ENCODE measurements around the gene YBX3. TPM values are rescaled to one million over a fixed set of nuclear protein-coding genes. Genes with fewer than 3 reads are reported as not detected.

The YBX3 gene
- total and polyA plus RNA-seq, 11 donors = 399 to 2,225 (median 790) TPM

DNA sequence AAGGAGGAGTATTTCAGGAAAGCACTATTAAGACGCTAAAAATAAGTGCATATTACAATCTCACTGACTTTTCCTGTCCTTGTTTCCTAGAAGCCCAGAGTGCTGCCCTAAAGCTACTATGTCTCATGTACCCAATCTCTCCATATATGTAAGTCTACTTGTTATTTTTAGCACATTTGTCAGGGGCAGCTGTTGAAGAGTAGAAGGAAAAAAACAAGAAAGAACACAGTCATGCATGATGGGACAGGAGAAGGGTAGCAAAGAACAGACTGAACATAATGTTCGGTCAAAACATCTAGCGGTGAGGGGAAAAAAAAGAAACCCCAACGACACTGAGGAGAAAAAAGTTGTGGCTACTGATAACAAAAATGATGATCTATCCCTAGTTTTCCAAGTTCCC, 14.3 kb downstream of the YBX3 start:
- intact Hi-C loops (cut with DNase I) = loop anchor here in 1 of 10 donors (1.0 kb wide), 1 partner anchor 11 kb away; no protein-coding TSS in a partner anchor
- peaks cover 0 to 100% (median 91%) of the 10 kb centered on the region in 9 donors for H3K36me3 ChIP-seq
- ATAC-seq (peak; percentile 88 to 92 (median 90)), DNase-seq (no peak)
- H3K9me3 ChIP-seq = no peaks in the 10 kb centered on the region
- H3K4me3 ChIP-seq = no peak overlapping the region
- TF ChIP-seq POLR2A (IDR thresholded peaks at IDR 0.05) = no peak
- TF ChIP-seq, protein P1, sequence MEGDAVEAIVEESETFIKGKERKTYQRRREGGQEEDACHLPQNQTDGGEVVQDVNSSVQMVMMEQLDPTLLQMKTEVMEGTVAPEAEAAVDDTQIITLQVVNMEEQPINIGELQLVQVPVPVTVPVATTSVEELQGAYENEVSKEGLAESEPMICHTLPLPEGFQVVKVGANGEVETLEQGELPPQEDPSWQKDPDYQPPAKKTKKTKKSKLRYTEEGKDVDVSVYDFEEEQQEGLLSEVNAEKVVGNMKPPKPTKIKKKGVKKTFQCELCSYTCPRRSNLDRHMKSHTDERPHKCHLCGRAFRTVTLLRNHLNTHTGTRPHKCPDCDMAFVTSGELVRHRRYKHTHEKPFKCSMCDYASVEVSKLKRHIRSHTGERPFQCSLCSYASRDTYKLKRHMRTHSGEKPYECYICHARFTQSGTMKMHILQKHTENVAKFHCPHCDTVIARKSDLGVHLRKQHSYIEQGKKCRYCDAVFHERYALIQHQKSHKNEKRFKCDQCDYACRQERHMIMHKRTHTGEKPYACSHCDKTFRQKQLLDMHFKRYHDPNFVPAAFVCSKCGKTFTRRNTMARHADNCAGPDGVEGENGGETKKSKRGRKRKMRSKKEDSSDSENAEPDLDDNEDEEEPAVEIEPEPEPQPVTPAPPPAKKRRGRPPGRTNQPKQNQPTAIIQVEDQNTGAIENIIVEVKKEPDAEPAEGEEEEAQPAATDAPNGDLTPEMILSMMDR (IDR thresholded peaks at IDR 0.05) = no peak
- 39 to 53% (median 43%) methylated on average over 4 of the region's 4 CpGs for WGBS, 4 donors
- H3K27ac ChIP-seq = peak overlapping the region; percentile 17 to 85 (median 69)
- no peaks in the 10 kb centered on the region for H3K27me3 ChIP-seq
- H3K4me1 ChIP-seq = peaks cover 0 to 54% (median 24%) of the 10 kb centered on the region in 12 donors

DNA sequence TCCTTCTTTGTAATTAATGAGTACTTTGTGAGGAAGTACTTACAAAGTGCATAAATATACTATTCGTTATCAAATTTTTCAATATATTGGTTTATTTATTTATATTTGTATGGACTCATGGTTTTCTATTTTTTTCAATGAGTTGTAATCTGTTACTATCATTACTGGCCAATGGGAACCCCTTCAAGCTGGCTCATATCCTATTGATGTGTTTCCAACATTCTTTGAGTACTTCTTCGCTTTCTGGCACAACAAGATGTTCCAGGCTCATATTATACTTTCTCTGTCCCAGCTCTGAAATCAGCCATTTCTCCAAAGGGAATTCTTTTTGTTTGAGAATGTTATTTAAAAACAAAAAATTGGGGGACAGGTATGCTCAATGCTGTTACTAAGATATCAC, 17.5 kb downstream of the YBX3 start:
- Histone ChIP-seq H3K36me3 (peaks cover 0 to 100% (median 91%) of the 10 kb centered on the region in 9 donors), H3K4me1 (peaks cover 0 to 47% (median 21%) of the 10 kb centered on the region in 12 donors), H3K27ac (peak overlapping the region in 8 of 12 donors; percentile 14 to 75 (median 55)), H3K27me3 (no peaks in the 10 kb centered on the region), H3K4me3 (no peak overlapping the region), H3K9me3 (no peaks in the 10 kb centered on the region)
- ATAC-seq (peak in 3 of 4 donors; percentile 48 to 68 (median 51)), DNase-seq (no peak)
- intact Hi-C loops (cut with DNase I) = no loop called here
- TF ChIP-seq, protein P1 (IDR thresholded peaks at IDR 0.05) = no peak
- no peak for TF ChIP-seq POLR2A (IDR thresholded peaks at IDR 0.05)
- WGBS, 4 donors = 11 to 51% (median 32%) methylated on average over 2 of the region's 2 CpGs

DNA sequence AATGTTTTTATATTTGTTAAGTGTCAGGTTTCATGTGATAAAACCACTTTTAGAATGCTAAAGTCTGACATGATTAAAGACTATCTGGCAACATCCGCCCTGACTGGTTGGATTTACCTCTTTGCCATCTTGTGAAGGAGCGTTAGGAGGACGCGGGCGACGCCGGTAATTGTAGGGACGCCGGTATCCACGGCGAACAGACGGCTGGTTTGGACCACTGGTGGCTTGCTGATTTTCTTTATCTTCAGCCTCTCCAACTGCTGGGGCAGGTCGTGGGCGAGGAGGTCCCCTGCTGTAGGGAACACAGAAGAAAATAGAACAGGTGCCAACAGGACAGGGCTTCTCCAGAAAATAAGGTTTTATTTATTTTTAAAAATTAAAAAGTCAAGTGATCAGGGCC, 21.3 kb downstream of the YBX3 start:
- no peak overlapping the region for H3K4me3 ChIP-seq
- peaks cover 0 to 28% (median 14%) of the 10 kb centered on the region in 12 donors for H3K4me1 ChIP-seq
- H3K27me3 ChIP-seq = no peaks in the 10 kb centered on the region
- WGBS, 4 donors = 92 to 96% (median 95%) methylated on average over 14 of the region's 14 CpGs
- intact Hi-C loops (cut with DNase I) = no loop called here
- no peaks in the 10 kb centered on the region for H3K9me3 ChIP-seq
- no peak for DNase-seq
- H3K36me3 ChIP-seq = peaks cover 2 to 100% (median 88%) of the 10 kb centered on the region in 9 donors
- TF ChIP-seq POLR2A (IDR thresholded peaks at IDR 0.05) = no peak
- TF ChIP-seq, protein P1 (IDR thresholded peaks at IDR 0.05) = no peak
- no peak overlapping the region for H3K27ac ChIP-seq
- ATAC-seq = no peak

DNA sequence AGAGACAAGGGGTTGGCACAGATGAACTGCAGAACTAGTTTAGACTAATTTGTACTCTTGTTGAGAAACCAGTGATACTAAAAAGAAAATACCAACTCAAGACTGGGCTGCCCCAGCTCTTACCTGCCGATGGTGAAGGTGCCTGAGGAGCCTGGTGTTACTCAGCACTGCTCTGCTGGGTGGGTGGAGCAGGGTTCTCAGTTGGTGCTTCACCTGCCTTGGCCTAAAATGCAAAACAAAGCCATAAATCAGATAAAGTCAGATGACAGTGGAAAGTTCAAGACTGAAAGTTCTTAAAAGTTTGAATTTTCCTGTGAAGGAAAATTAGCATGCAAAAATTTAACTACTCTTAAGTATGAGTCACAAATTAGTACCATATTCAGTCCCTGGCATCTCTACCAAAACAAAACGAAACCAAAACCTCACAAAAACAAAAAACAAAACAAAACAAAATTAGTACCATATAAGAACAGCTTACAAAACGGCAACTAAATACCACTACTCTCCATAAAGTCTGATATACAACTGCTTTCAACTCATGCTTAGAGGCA, 21.9 kb downstream of the YBX3 start:
- H3K27me3 ChIP-seq = no peaks in the 10 kb centered on the region
- H3K4me1 ChIP-seq = peaks cover 0 to 27% (median 13%) of the 10 kb centered on the region in 12 donors
- no peak for TF ChIP-seq POLR2A (IDR thresholded peaks at IDR 0.05)
- TF ChIP-seq, protein P1 (IDR thresholded peaks at IDR 0.05) = no peak
- intact Hi-C loops (cut with DNase I) = no loop called here
- 77 to 82% (median 78%) methylated on average over 3 of the region's 3 CpGs for WGBS, 4 donors
- H3K9me3 ChIP-seq = no peaks in the 10 kb centered on the region
- DNase-seq = no peak
- no peak for ATAC-seq
- peak overlapping the region in 1 of 12 donors; percentile 33 for H3K27ac ChIP-seq
- peaks cover 2 to 99% (median 89%) of the 10 kb centered on the region in 9 donors for H3K36me3 ChIP-seq
- no peak overlapping the region for H3K4me3 ChIP-seq

Measured in heart left ventricle (tissue), 16 donors.